T-cell (primary cell): ENCODE data around the gene PPP2R2B. TPM values are rescaled to one million over a fixed set of nuclear protein-coding genes. Genes with fewer than 3 reads are reported as not detected.

Experiments
- ATAC-seq, 4 experiments: fragments of 200-7000 bp in 3 of 4; fragments of 150-1000 bp in 1 of 4; cut with Tn5 transposase; replicated peaks in 1 of 4; 1 replicate in 3 of 4; 2 replicates in 1 of 4; pipeline ENCODE4 v1.10.0; 2021; ENCODE audit warnings: moderate library complexity in 3 of 4, mild to moderate bottlenecking in 2 of 4, moderate number of reproducible peaks in 1 of 4
- CTCF ChIA-PET, 2 donors: fragments of 300-600 bp; sonication (Branson Sonifier 250); formaldehyde crosslinking; loops; one replicate each; lab custom pipeline; 2022; ENCODE audit warnings: antibody characterized with exemption in 2 of 2; lab: Charles Lee
- POLR2A ChIA-PET, 2 donors: fragments of 300-600 bp; sonication (Branson Sonifier 250); formaldehyde crosslinking; loops; one replicate each; lab custom pipeline; 2022; ENCODE audit warnings: antibody characterized with exemption in 2 of 2; lab: Charles Lee
- DNase-seq, 35 experiments: peaks; one replicate each; pipeline versions ENCODE4 v3.0.0 to v3.0.0-alpha.2; 2013 to 2023
- H3K27ac ChIP-seq: one replicate; pipeline ENCODE4 v1.5.1; 2013; ENCODE audit warnings: low read length
- H3K27me3 ChIP-seq, 2 experiments: replicated peaks in 1 of 2; 1 replicate in 1 of 2; 2 replicates in 1 of 2; pipeline versions ENCODE4 v1.6.1 to v1.7.0; 2013; ENCODE audit warnings: low read length in 1 of 2, mixed read lengths in 1 of 2; ENCODE audit not compliant: control insufficient read depth in 2 of 2, insufficient read depth in 2 of 2; ENCODE audit errors: extremely low read depth in 1 of 2
- H3K36me3 ChIP-seq, 2 donors: 1 replicate in 1 of 2; 2 replicates in 1 of 2; pipeline versions ENCODE4 v1.6.1 to v1.7.0; 2013; ENCODE audit warnings: low read length in 1 of 2; ENCODE audit not compliant: control insufficient read depth in 2 of 2, insufficient read depth in 1 of 2; ENCODE audit errors: extremely low read depth in 1 of 2
- H3K4me1 ChIP-seq, 2 experiments: 1 replicate in 1 of 2; 2 replicates in 1 of 2; pipeline versions ENCODE4 v1.6.1 to v1.7.0; 2013; ENCODE audit warnings: low read length in 2 of 2, mixed read lengths in 1 of 2; ENCODE audit not compliant: insufficient read depth in 2 of 2, control insufficient read depth in 1 of 2; ENCODE audit errors: extremely low read depth in 1 of 2
- H3K4me3 ChIP-seq, 2 donors: 1 replicate in 1 of 2; 2 replicates in 1 of 2; pipeline versions ENCODE4 v1.5.1 to v1.7.0; 2013; ENCODE audit warnings: mild to moderate bottlenecking in 2 of 2, low read length in 1 of 2, moderate library complexity in 1 of 2; ENCODE audit not compliant: control insufficient read depth in 1 of 2; ENCODE audit errors: extremely low read depth in 1 of 2
- H3K9me3 ChIP-seq: 2 replicates; pipeline ENCODE4 v1.7.0; 2013
- H3K27ac Mint-ChIP-seq, 2 donors: one replicate each; pipeline ENCODE4 v1.8.0; 2020 to 2021; ENCODE audit warnings: mild to moderate bottlenecking in 2 of 2, mixed read lengths in 2 of 2
- H3K27me3 Mint-ChIP-seq, 2 donors: one replicate each; pipeline ENCODE4 v1.8.0; 2021 to 2022; ENCODE audit warnings: mixed read lengths in 2 of 2
- H3K36me3 Mint-ChIP-seq: one replicate; pipeline ENCODE4 v1.8.0; 2021; ENCODE audit warnings: mixed read lengths
- H3K4me1 Mint-ChIP-seq, 3 donors: one replicate each; pipeline ENCODE4 v1.8.0; 2020 to 2022; ENCODE audit warnings: mixed read lengths in 3 of 3, mild to moderate bottlenecking in 1 of 3
- H3K4me3 Mint-ChIP-seq, 3 donors: one replicate each; pipeline ENCODE4 v1.8.0; 2020 to 2022; ENCODE audit warnings: mild to moderate bottlenecking in 3 of 3, mixed read lengths in 3 of 3, moderate library complexity in 3 of 3
- H3K9me3 Mint-ChIP-seq, 3 donors: one replicate each; pipeline ENCODE4 v1.8.0; 2020 to 2022; ENCODE audit warnings: mixed read lengths in 3 of 3
- WGBS: methylation state at CpG from one replicate; pipeline ENCODE4 v1.1.5; 2013; ENCODE audit warnings: missing lambda C conversion rate; ENCODE audit not compliant: insufficient coverage; 5-methylcytosine and 5-hydroxymethylcytosine counted together
- total RNA-seq, 35 experiments: library from RNA in 6 of 35; stranded (reverse) in 6 of 35; fragments of 120-200 nt in 1 of 35; gene quantifications; one replicate each; pipeline versions ENCODE4 v1.2.1 to v1.2.4 and lab custom pipeline; 2013 to 2026

The PPP2R2B gene
- total RNA-seq, 5 donors from 2014 or later (not counting 1 experiment from before 2014, with no cell fraction given) = 1.5 to 10.6 (median 4.8) TPM

DNA sequence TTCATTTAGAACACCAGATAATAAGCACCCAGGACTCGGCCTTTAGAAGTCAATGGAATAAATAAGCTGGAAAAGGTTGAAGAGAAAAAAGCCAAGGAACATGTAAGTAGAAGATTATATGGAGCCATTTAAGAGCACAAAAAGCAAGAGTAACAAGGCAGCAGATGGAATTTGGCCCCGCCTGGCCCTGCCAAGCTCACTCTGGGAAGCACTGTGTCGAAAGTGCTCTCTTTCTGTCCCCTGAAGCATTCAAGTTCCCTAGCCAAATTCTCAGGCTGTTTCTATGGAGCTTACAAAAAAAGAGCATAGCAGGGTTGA is 289.6 kb downstream of the PPP2R2B start:
- Mint-ChIP-seq H3K9me3 (no peaks in the 10 kb centered on the region), H3K4me1 (no peaks in the 10 kb centered on the region), H3K27ac (no peak overlapping the region), H3K4me3 (no peak overlapping the region), H3K36me3 (peaks cover 10% of the 10 kb centered on the region), H3K27me3 (peaks cover 0 to 14% of the 10 kb centered on the region in 2 donors)
- peaks cover 0 to 9% of the 10 kb centered on the region in 2 donors for H3K36me3 ChIP-seq
- H3K27ac ChIP-seq = no peak overlapping the region
- H3K27me3 ChIP-seq = peaks cover 0 to under 1% of the 10 kb centered on the region in 2 experiments
- ChIA-PET CTCF (interaction anchor here in 1 of 2 donors (0.6 kb wide), 1 partner anchor 58 kb away, joined by 3 read pairs; no protein-coding TSS in a partner anchor), POLR2A (no interaction called here)
- WGBS = 82% methylated on average over 3 of the region's 3 CpGs
- H3K4me3 ChIP-seq = no peak overlapping the region
- no peaks in the 10 kb centered on the region for H3K4me1 ChIP-seq
- ATAC-seq (no peak), DNase-seq (no peak)
- H3K9me3 ChIP-seq = no peaks in the 10 kb centered on the region

DNA sequence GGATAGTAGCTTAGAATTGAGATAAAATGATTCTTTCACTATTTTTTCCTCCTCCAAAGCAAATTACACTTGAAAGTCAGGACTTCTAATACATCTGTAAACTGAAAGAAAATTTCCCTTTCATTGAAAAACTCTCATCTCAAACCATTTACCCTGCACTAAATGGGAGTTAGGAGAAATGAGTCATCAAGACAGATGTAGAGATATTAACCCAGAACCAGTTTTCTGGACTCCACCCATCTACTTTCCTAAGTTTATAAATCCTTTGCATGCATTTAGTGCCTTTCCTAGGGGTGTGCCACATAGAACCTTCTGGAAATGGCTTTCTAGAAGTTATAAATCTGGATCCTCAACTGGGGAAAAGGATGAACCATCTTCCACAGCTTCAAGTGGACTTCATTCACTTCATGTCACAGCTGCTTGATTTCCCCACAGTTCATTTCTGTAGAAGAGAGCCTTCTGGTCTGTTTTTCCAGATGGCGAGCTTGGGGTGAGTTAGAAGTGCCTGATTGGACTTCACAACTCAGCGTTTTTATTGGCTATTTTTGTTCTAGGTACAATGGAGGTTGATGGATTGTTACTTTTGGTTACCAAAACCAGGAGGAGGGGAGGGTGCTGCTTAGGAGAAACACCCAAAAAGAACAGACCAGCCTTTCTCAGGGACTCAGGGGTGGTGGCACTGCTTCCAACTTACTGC is 290.1 kb downstream of the PPP2R2B start:
- H3K27me3 ChIP-seq = peaks cover 0 to 3% of the 10 kb centered on the region in 2 experiments
- WGBS = 100% methylated on average over 1 of the region's 2 CpGs
- H3K4me3 ChIP-seq = no peak overlapping the region
- H3K27me3 Mint-ChIP-seq = peaks cover 0 to 14% of the 10 kb centered on the region in 2 donors
- ChIA-PET CTCF (interaction anchor here in 1 of 2 donors (0.6 kb wide), 1 partner anchor 58 kb away, joined by 3 read pairs; no protein-coding TSS in a partner anchor), POLR2A (no interaction called here)
- H3K9me3 Mint-ChIP-seq = no peaks in the 10 kb centered on the region
- H3K36me3 Mint-ChIP-seq = peaks cover 7% of the 10 kb centered on the region
- H3K4me3 Mint-ChIP-seq = no peak overlapping the region
- DNase-seq = no peak
- no peak for ATAC-seq
- H3K4me1 ChIP-seq = no peaks in the 10 kb centered on the region
- H3K27ac Mint-ChIP-seq = no peak overlapping the region
- peaks cover 0 to 9% of the 10 kb centered on the region in 2 donors for H3K36me3 ChIP-seq
- no peaks in the 10 kb centered on the region for H3K9me3 ChIP-seq
- no peak overlapping the region for H3K27ac ChIP-seq
- no peaks in the 10 kb centered on the region for H3K4me1 Mint-ChIP-seq

DNA sequence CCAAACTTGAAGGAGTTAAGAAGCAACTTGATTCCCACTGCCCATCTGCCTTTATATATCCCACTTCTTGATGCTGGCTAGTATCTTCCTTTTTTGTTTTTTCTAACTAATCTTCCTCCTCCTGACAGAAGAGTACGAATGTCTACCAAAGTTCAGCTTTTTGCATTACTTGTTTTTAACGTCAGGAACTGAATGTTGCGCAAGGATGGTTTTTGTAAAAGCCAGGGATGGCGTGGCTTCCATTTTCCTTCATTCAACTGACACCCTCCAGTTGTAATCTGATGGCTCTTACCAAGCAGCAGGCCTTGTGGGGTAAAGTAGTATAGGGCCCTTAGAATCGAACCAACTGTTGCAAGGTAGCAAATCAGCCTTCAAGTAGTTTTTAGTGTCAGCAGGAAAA is 291.8 kb downstream of the PPP2R2B start:
- ATAC-seq = no peak
- Histone ChIP-seq H3K27ac (no peak overlapping the region), H3K4me1 (no peaks in the 10 kb centered on the region), H3K9me3 (no peaks in the 10 kb centered on the region), H3K27me3 (peaks cover 0 to 3% of the 10 kb centered on the region in 2 experiments), H3K4me3 (no peak overlapping the region), H3K36me3 (peaks cover 0 to 5% of the 10 kb centered on the region in 2 donors)
- no peak overlapping the region for H3K27ac Mint-ChIP-seq
- DNase-seq = no peak
- peaks cover 0 to 17% of the 10 kb centered on the region in 2 donors for H3K27me3 Mint-ChIP-seq
- H3K4me3 Mint-ChIP-seq = no peak overlapping the region
- H3K9me3 Mint-ChIP-seq = no peaks in the 10 kb centered on the region
- no peaks in the 10 kb centered on the region for H3K4me1 Mint-ChIP-seq
- CTCF ChIA-PET = no interaction called here
- peaks cover 4% of the 10 kb centered on the region for H3K36me3 Mint-ChIP-seq
- WGBS = 70% methylated on average over 2 of the region's 5 CpGs
- POLR2A ChIA-PET = no interaction called here

DNA sequence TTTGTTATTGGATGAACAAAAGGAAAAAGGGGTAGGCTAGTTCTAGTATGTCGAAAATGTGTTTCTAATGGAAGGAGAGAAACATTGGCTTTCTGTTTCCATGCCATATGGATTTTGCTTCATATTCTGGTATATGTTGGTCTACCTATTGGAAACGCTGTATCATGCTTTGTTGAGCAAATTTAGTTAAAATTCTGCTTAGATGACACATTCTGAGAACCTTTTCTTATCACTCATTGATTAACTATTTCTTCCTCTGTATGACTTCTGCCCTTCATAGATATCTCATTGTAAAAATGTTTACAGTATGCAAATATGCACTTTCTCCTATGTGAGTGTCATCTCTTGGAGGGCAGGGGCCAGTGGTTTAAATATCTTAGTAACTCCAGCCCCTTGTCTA is 293.8 kb downstream of the PPP2R2B start:
- POLR2A ChIA-PET = no interaction called here
- H3K27me3 Mint-ChIP-seq = peaks cover 0 to 17% of the 10 kb centered on the region in 2 donors
- H3K27ac Mint-ChIP-seq = peak overlapping the region in 1 of 2 donors; percentile 25
- H3K4me3 Mint-ChIP-seq = no peak overlapping the region
- H3K4me1 ChIP-seq = no peaks in the 10 kb centered on the region
- H3K27me3 ChIP-seq = peaks cover 0 to 3% of the 10 kb centered on the region in 2 experiments
- H3K9me3 Mint-ChIP-seq = no peaks in the 10 kb centered on the region
- no peak overlapping the region for H3K27ac ChIP-seq
- no peaks in the 10 kb centered on the region for H3K9me3 ChIP-seq
- 92% methylated on average over 1 of the region's 2 CpGs for WGBS
- ATAC-seq (no peak), DNase-seq (no peak)
- CTCF ChIA-PET = no interaction called here
- H3K4me1 Mint-ChIP-seq = no peaks in the 10 kb centered on the region
- H3K36me3 Mint-ChIP-seq = no peaks in the 10 kb centered on the region
- no peaks in the 10 kb centered on the region for H3K36me3 ChIP-seq
- H3K4me3 ChIP-seq = no peak overlapping the region

DNA sequence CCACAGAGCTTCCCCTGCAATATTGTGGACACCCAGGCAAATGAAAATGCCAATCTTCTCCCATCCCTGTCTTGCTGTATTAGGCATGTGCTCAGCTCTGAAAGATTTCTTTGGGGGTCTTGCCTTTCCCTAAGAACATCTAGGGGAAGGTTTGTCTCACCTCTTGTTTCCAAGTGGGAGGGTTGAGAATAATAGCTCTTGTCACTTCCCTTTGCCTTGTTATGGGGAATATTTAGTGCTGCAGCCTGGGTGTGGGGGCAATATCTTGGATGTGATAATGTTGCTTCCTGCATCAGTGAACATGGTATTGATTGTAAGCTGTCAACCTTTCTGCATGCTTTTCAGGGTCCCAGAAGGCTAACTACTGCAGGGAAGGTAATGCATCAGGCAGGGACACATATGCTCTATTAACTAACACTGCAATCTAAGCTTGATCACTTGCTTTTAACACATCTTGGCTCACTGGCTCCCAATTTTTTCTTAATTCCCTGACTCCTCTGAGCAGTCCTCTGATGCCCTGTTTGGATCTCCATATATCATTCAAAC is 296.4 kb downstream of the PPP2R2B start:
- H3K36me3 ChIP-seq = no peaks in the 10 kb centered on the region
- peaks cover 0 to 3% of the 10 kb centered on the region in 2 experiments for H3K27me3 ChIP-seq
- peaks cover 0 to under 1% (median 0%) of the 10 kb centered on the region in 3 donors for H3K9me3 Mint-ChIP-seq
- no peak for DNase-seq
- POLR2A ChIA-PET = no interaction called here
- peaks cover 0 to 23% of the 10 kb centered on the region in 2 donors for H3K27me3 Mint-ChIP-seq
- H3K4me3 ChIP-seq = no peak overlapping the region
- no peaks in the 10 kb centered on the region for H3K36me3 Mint-ChIP-seq
- H3K4me3 Mint-ChIP-seq = no peak overlapping the region
- H3K27ac Mint-ChIP-seq = no peak overlapping the region
- H3K4me1 Mint-ChIP-seq = no peaks in the 10 kb centered on the region
- no peak for ATAC-seq
- H3K4me1 ChIP-seq = no peaks in the 10 kb centered on the region
- H3K27ac ChIP-seq = no peak overlapping the region
- CTCF ChIA-PET = interaction anchor here in 1 of 2 donors (0.6 kb wide), 1 partner anchor 43 kb away, joined by 3 read pairs; no protein-coding TSS in a partner anchor
- no peaks in the 10 kb centered on the region for H3K9me3 ChIP-seq

DNA sequence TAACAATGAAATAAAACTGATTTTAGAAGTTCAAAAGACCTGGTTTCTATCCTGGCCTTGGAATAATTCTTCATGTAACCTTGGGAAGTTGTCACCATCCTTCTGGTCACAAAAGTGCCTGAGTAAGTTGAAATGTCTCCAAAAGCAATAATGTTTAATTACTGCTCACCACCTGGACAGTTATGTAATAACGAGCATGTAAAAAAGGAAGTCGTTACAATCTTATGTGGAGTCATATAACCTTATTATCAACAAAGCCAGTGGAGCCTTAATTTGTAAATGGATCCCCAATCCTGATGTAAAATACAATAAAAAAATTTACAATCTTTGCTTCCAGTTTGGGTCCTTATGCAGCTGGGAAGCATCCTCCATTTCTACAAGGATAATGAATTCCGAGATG is 298.3 kb downstream of the PPP2R2B start:
- H3K9me3 Mint-ChIP-seq = peaks cover 0 to 12% (median 12%) of the 10 kb centered on the region in 3 donors
- Histone ChIP-seq H3K4me1 (no peaks in the 10 kb centered on the region), H3K27ac (no peak overlapping the region), H3K27me3 (peaks cover 0 to 3% of the 10 kb centered on the region in 2 experiments), H3K4me3 (no peak overlapping the region), H3K9me3 (no peaks in the 10 kb centered on the region), H3K36me3 (no peaks in the 10 kb centered on the region)
- WGBS = no CpG with 5 or more reads among the region's 3 CpGs
- DNase-seq (no peak), ATAC-seq (no peak)
- peaks cover 0 to 22% of the 10 kb centered on the region in 2 donors for H3K27me3 Mint-ChIP-seq
- H3K36me3 Mint-ChIP-seq = no peaks in the 10 kb centered on the region
- no peak overlapping the region for H3K4me3 Mint-ChIP-seq
- H3K4me1 Mint-ChIP-seq = no peaks in the 10 kb centered on the region
- CTCF ChIA-PET = no interaction called here
- POLR2A ChIA-PET = no interaction called here
- H3K27ac Mint-ChIP-seq = no peak overlapping the region
